ENCODE measurements around the gene ADAM17. TPM values are rescaled to one million over a fixed set of nuclear protein-coding genes. Genes with fewer than 3 reads are reported as not detected.

Gene ADAM17
- total RNA-seq, 2 donors from 2014 or later = 21.3 to 22.0 TPM

- intact Hi-C loops (cut with DNase I, micrococcal nuclease) = no loop called here
- ATAC-seq = no peak
- DNase-seq = no peak
Measured at GRCh38 chr2:9488583-9489547, 66.8 kb downstream of the ADAM17 start.

DNA sequence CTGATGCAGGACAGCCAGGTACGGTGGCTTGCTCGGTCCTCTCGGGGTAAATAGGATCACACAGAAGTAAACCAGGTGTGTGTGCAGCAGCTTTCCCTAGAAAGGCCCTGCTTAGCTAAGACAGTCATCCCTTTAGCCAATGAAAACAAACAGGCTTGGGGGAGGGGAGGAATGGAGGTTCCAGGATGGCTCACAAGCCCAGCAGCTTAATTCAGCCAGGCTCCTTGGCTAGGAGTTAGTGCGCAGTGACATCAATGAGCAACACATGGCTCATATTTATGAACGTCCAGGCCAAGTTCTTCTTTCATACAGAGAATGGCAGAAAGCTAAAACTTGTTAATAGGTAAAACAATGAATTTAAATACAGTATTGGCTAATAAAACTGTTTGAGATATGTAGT, 71.1 kb downstream of the ADAM17 start:
- DNase-seq = no peak
- no peak for ATAC-seq
- intact Hi-C loops (cut with DNase I, micrococcal nuclease) = no loop called here

DNA sequence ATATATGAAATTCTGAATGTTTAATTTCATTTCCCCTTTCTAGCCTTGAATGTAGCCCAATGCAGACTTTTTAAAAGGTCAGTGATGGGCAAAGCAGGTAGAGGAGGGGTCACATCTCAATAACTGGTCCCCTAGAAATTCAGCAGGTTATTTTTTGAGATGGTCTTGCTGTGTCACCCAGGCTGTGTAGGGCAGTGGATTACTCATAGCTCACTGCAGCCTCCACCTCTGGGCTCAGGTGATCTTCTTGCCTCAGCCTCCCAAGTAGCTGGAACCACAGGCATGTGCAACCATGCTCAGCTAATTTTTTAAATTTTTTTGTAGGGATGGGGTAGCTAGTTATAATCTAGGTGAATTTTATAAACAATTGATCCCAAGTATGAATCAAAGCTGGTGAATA, 72.5 kb downstream of the ADAM17 start:
- intact Hi-C loops (cut with DNase I, micrococcal nuclease) = no loop called here
- no peak for ATAC-seq
- DNase-seq = no peak

GRCh38 chr2:9480157-9480556, 75.5 kb downstream of the ADAM17 start:
- DNase-seq (no peak), ATAC-seq (no peak)
- intact Hi-C loops (cut with DNase I, micrococcal nuclease) = no loop called here

DNA sequence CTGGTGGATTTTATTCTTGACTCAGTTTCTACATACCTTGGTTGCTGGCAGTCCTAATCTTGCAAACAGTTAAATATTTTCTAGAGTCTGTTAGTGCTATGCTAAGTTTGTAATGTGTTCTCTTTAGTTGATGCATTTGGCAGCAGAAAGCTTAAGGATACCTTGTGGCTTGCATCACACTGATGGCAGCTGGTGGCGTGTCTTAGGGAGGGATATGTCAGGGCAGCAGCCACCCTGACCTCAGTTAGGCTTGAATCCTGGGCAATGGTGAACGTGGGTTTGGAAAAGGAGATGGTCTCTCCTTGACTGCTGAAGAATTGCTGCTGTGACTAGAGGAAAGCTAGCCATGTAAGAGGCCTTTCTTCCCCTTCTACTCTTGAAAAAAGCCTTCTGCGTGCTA, 77.1 kb downstream of the ADAM17 start:
- no peak for DNase-seq
- intact Hi-C loops (cut with DNase I, micrococcal nuclease) = no loop called here
- no peak for ATAC-seq

- DNase-seq = no peak
- intact Hi-C loops (cut with DNase I, micrococcal nuclease) = no loop called here
- no peak for ATAC-seq
Measured at GRCh38 chr2:9477914-9478313, 77.7 kb downstream of the ADAM17 start.

DNA sequence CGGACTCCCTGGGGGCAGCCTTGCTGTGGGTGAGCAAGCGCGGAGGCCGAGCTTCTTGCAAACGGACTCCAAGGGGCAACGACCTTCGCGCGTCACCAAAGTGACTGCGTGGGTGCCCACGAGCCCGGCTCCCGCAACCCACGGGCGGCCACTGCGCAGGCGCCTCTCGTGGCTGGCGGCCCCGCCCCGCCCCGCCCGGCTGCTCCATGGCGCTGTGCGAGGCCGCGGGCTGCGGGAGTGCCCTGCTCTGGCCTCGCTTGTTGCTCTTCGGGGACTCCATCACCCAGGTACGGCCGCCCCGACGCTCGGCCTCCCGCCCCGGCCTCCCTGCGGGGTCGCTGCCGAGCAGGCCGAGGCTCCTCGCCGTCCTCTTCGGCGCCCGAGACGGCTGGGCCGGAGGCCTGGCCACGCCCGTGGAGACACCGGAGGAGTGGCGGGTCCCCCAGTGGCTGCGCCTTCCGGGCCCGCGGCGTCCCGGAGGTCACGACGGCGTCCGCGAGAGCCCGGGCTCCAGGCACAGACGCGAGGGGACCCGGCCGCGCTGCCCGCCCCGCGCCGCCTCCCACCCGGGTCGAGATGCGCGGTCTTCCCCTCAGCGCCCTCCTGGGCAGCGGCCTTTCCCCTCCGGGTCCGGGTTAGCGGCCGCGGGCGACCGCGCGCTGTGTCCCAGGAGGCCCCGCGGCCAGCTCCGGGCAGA, 81.1 kb downstream of the ADAM17 start, which contains the start of gene IAH1:
Gene IAH1 (plus strand): TSS at position 191 of the 697 bp plus-strand sequence. CDS start 16 bp downstream, at position 207.
- DNase-seq (peak; percentile 49 to 79), ATAC-seq (peak; percentile 82)
- intact Hi-C loops (cut with DNase I, micrococcal nuclease) = no loop called here

DNA sequence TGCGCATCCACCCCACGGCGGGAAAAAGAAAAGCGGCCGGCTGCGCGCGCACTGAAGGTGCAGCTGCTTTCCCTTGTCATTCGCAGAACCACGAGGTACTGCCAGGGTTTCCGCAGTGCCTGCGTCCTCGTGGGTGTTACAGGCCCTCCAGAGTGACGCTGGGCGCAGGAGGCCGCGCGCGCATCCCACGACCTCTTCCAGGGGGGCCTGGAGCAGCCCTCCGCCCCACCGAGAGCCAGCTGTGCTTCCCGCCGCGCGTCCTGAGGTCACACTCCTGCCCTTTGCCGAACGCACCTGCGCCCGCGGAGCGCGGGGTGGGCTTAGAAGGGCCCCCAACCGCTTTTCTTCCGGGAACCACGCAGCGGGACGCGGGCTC, 81.7 kb downstream of the ADAM17 start:
- intact Hi-C loops (cut with DNase I, micrococcal nuclease) = no loop called here

GRCh38 chr2:9473308-9473984, 82.2 kb downstream of the ADAM17 start:
- ATAC-seq (peak; percentile 45), DNase-seq (peak; percentile 52 to 60)
- intact Hi-C loops (cut with DNase I, micrococcal nuclease) = no loop called here

More for the DNA sequence above, 81.7 kb downstream of the ADAM17 start:
- ATAC-seq = peak; percentile 39
- DNase-seq = peak; percentile 61 to 71

GRCh38 chr2:9472511-9472910, 83.1 kb downstream of the ADAM17 start:
- ATAC-seq (no peak), DNase-seq (no peak)
- intact Hi-C loops (cut with DNase I, micrococcal nuclease) = no loop called here

DNA sequence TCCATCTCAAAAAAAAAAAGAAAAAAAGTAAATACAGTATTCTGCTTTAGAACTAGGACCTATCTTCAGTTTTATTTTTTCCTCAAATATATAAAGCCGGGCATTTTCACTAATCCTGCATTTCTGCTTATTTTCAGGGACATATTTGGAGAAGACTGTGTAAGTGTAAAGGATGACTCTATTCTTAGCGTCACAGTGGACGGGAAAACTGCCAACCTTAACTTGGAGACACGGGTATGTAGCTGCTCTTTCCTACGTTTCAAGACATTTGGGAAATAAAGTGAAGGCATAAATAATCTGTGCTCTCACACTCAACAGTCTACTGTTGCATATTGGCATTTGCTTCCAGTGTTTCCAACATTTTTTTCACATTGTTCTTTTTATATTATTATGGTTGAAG, 84.4 kb downstream of the ADAM17 start:
- no peak for DNase-seq
- intact Hi-C loops (cut with DNase I, micrococcal nuclease) = no loop called here
- no peak for ATAC-seq

DNA sequence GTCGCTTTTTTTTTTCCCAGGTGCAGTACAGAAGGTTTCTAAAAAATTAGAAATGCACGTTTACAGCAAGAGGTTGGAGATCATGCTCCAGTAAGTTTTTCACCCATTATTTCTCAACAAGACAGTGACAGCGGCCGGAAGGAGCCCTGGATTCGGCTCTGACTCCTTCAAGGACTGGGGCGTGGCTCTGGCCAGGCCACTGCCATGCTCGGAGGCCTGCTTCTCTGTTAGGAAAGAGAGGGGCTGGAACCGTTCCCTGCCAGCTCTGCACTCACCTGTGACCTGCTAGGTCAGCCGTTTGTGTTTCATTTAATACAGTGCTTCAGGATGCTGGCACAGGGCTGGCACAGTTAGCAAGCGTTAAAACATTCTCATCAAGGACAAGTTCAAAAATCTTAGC, 87.9 kb downstream of the ADAM17 start:
- intact Hi-C loops (cut with DNase I, micrococcal nuclease) = no loop called here
- ATAC-seq (no peak), DNase-seq (no peak)

DNA sequence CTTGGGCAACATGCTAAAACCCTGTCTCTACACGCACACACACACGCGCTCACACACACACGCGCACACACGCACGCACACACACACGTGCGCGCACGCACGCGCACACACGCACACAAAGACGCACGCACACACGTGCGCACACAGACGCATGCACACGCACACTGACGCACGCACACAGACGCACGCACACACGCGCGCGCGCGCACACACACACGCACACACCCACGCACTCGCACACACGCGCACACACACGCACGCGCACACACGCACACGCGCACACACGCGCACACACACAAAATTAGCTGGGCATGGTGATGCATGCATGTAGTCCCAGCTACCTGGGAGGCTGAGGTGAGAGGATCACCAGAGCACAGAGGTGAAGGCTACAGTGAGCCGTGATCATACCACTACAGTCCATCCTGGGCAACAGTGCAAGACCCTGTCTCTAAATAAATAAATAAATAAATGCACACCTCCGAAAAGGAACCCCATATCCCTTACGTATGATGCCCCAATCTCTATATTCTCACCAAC, 89.4 kb downstream of the ADAM17 start:
- ATAC-seq = no peak
- no peak for DNase-seq
- intact Hi-C loops (cut with DNase I, micrococcal nuclease) = no loop called here

DNA sequence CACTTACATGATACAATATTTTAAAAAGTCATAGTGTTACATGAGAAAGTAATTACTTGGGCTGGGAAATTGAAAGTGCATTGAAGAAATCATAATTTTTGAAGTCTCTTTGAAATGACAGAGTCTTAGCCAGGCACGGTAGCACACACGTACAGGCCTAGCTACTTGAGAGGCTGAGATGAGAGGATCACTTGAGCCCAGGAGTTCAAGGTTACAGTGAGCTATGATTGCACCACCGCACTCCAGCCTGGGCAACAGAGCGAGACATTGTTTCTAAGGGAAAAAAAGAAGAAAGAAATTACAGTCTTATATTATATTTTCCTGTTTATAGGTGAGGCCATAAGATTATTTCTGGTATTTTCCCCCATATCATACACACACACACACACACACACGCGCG, 90.5 kb downstream of the ADAM17 start:
- DNase-seq = no peak
- no peak for ATAC-seq
- intact Hi-C loops (cut with DNase I, micrococcal nuclease) = no loop called here

DNA sequence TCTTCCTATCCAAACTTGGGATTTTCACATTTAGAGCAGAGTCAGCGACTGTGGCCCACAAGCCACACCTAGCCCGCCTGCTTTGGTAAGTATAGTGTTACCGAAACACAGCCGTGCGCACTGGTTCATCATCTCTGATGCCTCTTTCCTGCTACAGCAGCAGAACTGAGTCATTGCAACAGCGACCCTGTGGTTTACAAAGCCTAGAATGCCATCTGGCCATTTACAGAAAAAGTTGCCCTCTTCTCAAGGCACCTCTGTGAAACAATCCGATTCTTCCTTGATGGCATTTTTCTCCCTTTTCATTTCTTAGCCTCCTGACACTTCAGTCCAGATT, 92.0 kb downstream of the ADAM17 start:
- intact Hi-C loops (cut with DNase I, micrococcal nuclease) = no loop called here
- no peak for ATAC-seq
- no peak for DNase-seq

DNA sequence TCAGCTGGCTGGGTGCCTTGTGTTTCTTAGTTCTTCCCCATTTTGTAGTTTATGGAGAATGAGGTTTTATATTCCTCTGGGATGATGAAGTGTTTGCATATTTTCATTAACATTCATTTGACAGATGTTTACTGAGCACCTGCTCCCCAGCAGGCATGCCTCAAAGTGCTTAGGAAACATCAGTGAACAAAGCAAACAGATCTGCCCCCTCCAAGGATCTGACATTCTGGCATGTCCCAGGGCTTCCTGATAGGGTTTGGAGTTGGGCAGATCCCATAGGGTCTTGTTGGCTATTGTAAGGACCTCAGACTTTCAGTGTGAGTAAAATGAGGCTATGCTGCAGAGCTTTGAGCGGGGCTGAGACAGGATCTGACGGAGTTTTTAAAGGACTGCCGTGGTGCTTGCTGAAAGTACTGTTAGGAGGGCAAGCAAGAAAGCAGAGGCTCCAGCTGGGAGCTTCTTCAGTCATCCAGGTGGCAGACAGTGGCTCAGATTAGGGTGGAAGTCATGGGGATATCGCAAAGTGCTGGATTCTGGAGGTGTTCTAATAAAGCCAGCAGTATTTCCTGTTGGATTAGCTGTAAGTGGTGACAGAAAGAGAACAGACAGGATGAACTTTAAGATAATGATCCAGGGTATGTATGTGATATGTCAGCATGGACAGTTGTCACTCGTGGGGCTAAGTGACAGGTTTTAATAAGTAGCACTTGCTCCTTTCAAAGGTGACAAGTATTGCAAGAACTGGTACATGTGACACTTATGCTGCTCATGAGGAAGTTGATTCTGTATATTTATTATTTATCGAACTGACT, 92.5 kb downstream of the ADAM17 start:
- no peak for ATAC-seq
- DNase-seq = no peak
- intact Hi-C loops (cut with DNase I, micrococcal nuclease) = no loop called here

GRCh38 chr2:9462313-9462712, 93.3 kb downstream of the ADAM17 start:
- DNase-seq (no peak), ATAC-seq (no peak)
- intact Hi-C loops (cut with DNase I, micrococcal nuclease) = no loop called here

DNA sequence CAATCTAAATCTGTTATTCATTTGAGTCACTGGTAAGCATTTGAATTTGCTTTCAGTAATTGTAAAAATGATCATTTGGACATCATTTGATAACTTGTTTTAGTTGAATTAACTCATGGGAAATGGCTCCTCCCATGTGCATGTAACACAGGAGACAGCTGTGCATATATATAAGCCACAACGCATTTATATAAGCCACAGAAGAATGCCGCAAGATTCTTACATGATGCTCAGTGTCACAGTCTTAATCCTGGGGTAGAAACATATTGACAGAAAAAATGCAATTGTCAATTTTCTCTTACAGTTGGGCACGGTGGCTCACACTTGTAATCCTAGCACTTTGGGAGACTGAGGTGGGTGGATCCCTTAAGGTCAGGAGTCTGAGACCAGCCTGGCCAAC, 94.6 kb downstream of the ADAM17 start:
- no peak for ATAC-seq
- intact Hi-C loops (cut with DNase I, micrococcal nuclease) = no loop called here
- DNase-seq = no peak
